ENCODE data around the gene DOCK11. TPM values are rescaled to one million over a fixed set of nuclear protein-coding genes. Genes with fewer than 3 reads are reported as not detected.
A peak's percentile ranks its signal among the peaks of the same experiment; 100 is the strongest.
"Not testable (repeated sequence)": the region's sequence is repeated elsewhere in the genome, so short reads cannot be mapped to it uniquely, and the experiment has no call there.

DOCK11 gene
- polyA plus RNA-seq, 4 donors: 15.3 to 89.2 (median 26.5) TPM

DNA sequence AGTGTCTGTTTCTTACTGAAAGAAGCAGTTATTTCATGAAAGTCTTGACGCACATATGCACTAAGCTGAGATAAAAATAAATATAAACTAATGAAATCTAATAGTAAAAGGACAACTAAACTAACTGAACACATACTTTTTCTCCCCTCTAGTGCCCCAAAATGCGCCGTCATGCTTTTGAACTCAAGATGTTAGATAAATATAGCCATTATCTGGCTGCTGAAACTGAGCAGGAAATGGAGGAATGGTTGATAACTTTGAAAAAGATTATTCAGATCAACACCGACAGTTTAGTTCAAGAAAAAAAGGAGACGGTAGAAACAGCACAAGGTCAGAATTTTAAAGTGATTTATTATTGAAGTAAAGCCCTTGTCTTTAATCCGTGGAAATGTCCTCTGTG, 70.2 kb downstream of the DOCK11 start:
- DNase-seq (ENCODE audit: low read depth in 4 of 4, low spot score in 3 of 4): no peak

DNA sequence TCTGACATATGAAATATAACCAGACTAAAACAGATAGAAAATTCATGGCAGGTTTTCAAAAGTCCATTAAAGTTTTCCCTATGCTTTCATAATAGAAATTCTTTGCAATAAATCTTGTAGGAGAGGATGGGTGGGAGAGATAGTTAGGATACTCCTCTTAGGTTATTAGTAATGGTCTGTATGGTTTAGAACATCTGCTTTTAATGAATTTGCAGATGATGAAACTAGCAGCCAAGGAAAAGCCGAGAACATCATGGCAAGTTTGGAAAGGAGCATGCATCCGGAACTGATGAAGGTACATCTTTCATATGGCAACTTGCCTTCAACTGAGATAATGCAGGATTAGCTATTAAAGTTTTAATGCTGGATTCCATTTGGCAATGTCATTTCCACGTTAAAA, 70.7 kb downstream of the DOCK11 start:
- no peak for DNase-seq (ENCODE audit: low read depth in 4 of 4, low spot score in 3 of 4)

DNA sequence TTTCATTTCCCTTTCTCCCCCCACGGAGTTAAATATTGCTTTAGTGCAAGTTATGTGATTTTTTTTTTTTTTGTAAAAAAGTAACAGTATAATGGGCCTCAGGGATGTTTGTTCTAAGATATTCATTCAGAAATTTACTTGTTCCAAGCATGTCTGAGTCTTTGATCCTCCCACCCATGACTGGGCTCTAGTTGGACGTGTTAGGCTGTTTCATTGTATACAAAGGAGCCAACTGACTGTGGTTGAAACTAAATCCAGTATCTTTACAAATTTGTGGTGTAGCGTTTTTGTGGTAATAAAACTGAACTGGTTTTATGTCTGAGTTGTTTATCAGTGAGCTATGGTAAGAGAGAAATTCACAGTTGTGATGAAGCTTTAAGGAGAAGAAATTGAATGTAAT, 74.1 kb downstream of the DOCK11 start:
- DNase-seq (ENCODE audit: low read depth in 4 of 4, low spot score in 3 of 4): no peak

- no peak for DNase-seq (ENCODE audit: low read depth in 4 of 4, low spot score in 3 of 4)
These were observed 74.6 kb downstream of the DOCK11 start for GRCh38 chrX:118570209-118570608.

- DNase-seq (ENCODE audit: low read depth in 4 of 4, low spot score in 3 of 4): no peak
These were observed 76.2 kb downstream of the DOCK11 start for GRCh38 chrX:118571836-118572235.

GRCh38 chrX:118574666-118575065, 79.1 kb downstream of the DOCK11 start:
- no peak for DNase-seq (ENCODE audit: low read depth in 4 of 4, low spot score in 3 of 4)

GRCh38 chrX:118577041-118577440, 81.4 kb downstream of the DOCK11 start:
- DNase-seq (ENCODE audit: low read depth in 4 of 4, low spot score in 3 of 4): no peak

GRCh38 chrX:118579417-118579816, 83.8 kb downstream of the DOCK11 start:
- DNase-seq (ENCODE audit: low read depth in 4 of 4, low spot score in 3 of 4): no peak

GRCh38 chrX:118582926-118583325, 87.3 kb downstream of the DOCK11 start:
- not testable (repeated sequence) for DNase-seq (ENCODE audit: low read depth in 4 of 4, low spot score in 3 of 4)

GRCh38 chrX:118583781-118584180, 88.2 kb downstream of the DOCK11 start:
- no peak for DNase-seq (ENCODE audit: low read depth in 4 of 4, low spot score in 3 of 4)

DNA sequence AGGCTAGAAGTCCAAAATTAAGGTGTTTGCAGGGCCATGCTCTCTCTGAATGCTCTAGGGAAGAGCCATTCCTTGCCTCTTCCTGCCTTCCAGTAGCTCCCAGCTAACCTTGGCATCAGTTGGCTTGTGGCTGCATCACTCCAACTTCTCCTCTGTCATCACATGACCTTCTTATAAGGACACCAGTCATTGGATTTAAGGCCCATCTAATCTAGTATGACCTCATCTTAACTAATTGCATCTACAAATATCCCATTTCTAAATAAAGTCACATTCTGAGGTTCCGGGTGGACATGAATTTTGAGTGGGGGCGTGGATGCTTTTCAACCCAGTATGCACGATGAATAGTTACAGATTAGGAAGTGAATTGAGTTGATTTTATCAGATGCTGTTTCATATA, 89.7 kb downstream of the DOCK11 start:
- no peak for DNase-seq (ENCODE audit: low read depth in 4 of 4, low spot score in 3 of 4)

DNA sequence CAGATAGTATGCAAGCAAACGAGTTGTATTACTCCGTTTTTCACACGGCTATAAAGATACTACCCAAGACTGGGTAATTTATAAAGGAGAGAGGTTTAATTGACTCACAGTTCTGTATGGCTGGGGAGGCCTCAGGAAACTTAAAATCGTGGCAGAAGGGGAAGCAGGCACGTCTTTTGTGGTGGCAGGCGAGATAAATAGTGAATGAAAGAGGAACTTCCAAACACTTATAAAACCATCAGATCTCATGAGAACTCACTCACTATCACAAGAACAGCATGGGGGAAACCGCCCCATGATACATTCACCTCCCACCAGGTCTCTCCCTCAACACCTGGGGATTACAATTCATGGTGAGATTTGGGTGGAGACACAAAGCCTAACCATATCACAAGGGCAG, 90.6 kb downstream of the DOCK11 start:
- DNase-seq (ENCODE audit: low read depth in 4 of 4, low spot score in 3 of 4): not testable (repeated sequence)

DNA sequence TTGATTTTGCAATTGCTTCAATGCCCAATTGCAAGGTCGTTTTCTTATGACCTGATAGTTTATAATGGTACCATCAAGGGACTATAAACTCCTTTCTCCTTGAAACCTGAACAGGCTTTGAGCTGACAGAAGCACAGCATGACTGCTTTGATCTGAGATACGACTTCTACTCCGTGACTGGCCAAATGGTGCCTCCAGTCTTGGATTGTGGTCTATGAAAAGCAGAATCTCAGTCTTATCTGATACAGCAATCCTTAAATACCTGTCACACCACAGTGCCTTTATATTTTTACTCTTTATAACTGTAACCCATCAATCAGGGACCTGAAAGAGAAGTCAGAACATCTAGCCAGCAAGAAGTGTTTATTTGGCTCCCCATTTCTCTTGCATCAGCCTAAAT, 93.1 kb downstream of the DOCK11 start:
- no peak for DNase-seq (ENCODE audit: low read depth in 4 of 4, low spot score in 3 of 4)

DNA sequence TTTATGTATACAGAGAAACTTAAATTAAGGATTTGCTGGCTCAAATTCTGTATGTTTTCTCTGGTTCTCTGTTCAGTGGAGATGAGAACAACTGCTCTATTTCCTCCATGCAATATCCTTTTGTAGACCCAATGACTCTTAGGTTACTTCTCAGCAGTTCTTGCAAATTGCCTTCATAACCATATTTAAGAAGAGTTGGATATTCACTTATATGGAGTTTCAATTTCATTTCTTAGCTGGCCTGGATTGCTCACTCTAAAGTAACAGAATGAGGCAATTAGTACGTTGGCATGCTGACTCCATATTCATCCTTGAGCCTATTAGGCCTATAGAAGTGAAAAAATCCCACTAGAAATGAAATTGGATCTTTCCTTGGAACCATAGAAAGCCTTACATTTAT, 93.6 kb downstream of the DOCK11 start:
- DNase-seq (ENCODE audit: low read depth in 4 of 4, low spot score in 3 of 4): no peak

DNA sequence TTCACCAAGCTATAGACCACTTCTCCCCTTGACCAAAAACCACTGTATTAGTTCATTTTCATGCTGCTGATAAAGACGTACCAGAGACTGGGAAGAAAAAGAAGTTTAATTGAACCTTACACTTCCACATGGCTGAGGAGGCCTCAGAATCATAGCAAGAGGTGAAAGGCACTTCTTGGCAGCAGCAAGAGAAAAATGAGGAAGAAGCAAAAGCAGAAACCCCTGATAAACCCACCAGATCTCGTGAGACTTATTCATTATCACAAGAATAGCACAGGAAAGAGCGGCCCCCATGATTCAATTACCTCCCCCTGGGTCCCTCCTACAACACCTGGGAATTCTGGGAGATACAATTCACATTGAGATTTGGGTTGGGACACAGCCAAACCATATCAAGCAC, 97.8 kb downstream of the DOCK11 start:
- no peak for DNase-seq (ENCODE audit: low read depth in 4 of 4, low spot score in 3 of 4)

GRCh38 chrX:118594697-118595420, 99.2 kb downstream of the DOCK11 start:
- no peak for DNase-seq (ENCODE audit: low read depth in 4 of 4, low spot score in 3 of 4)

DNA sequence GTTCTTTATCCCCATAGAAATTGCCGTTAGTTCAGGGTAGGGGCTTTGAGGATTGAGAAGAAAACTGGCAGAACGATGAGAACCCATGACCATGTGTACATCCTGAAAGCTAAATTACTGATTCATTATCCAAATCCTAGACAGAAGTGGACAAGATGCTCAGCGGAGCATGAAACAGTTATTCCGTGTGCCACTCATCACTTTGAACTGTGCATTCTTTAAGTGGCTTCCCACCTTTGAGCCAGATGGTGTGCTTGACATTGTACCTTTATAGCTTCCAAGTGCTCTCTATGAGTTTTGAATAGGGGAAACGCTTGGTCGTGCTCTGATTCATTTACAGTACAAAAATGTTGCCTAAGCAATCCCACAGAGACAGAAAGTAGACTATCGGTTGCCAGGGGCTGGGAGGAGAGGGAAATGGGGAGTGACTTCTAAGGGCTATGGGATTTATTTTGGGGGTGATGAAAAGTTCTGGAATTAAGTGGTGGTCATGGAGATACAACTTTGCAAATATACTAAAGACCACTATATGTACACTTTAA, 100.0 kb downstream of the DOCK11 start:
- DNase-seq (ENCODE audit: low read depth in 4 of 4, low spot score in 3 of 4): no peak

DNA sequence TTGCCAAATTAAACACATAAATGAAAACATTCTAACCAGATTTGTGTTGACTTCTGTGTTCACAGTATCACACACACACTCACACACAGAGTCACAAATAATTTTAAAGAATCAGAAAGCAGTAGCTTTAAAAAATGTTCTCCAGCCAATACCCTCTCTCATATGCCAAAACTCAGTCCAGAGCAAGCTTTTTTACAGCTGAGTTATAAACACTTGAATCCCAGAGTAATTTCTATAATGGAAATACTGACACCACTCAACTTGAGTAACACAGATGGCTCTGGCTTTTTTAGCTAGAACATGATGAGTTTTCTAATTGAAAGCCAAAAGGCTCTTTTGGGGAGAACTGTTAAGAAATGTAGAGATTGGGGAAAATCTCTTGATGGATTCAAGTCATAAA, 100.8 kb downstream of the DOCK11 start:
- DNase-seq (ENCODE audit: low read depth in 4 of 4, low spot score in 3 of 4): no peak

- DNase-seq (ENCODE audit: low read depth in 4 of 4, low spot score in 3 of 4): peak in 3 of 4 donors; percentile 6 to 18 (median 16)
These were observed 108.4 kb downstream of the DOCK11 start for GRCh38 chrX:118603981-118604380.

DNA sequence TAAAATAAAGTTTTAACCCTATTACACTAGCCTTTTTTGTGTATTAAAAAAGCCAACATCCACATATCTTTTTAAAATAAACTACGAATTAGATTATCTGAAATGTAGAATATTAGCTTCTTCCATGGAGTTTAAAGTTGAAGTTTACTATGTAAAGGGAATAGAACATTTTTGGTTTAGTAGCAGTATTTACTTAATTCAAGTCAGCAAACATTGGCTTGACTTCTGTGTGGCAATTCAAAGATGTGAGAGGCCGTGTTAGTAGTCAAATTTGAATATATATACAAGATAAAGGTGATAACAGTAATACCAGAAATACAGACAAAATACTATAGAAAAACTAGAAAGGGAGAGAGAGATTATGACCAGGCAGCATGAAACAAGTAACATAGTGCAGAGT, 116.7 kb downstream of the DOCK11 start:
- DNase-seq (ENCODE audit: low read depth in 4 of 4, low spot score in 3 of 4): no peak

DNA sequence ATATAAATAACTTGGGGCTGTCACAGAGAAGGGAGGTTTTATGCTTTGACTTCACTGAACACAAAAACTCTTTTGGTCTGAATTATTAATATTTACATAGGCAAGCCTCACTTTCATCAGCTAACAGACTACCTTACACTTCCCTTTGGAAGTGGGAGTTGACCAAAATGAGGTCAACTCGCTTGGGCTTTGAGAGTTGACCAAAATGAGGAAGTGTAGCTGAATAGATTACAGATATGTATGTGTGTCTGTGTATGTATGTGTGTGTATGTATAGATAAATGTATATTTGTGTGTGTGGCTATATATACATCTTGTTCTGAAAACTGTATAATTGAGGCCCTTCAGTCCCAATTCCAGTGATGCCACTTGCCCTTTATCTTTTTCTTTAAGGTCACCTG, 118.5 kb downstream of the DOCK11 start:
- DNase-seq (ENCODE audit: low read depth in 4 of 4, low spot score in 3 of 4): no peak

- no peak for DNase-seq (ENCODE audit: low read depth in 4 of 4, low spot score in 3 of 4)
These were observed 119.5 kb downstream of the DOCK11 start for GRCh38 chrX:118615141-118615540.

Data from left renal pelvis (tissue), 4 donors.